H1 (cell line): ENCODE results near the gene ISX. TPM values are rescaled to one million over a fixed set of nuclear protein-coding genes. Genes with fewer than 3 reads are reported as not detected.

Experiments
- BCL11A ChIP-seq, 2 experiments: IDR thresholded peaks; one replicate each; pipeline ENCODE4 v1.6.1; 2011; ENCODE audit warnings: low read depth in 2 of 2, low read length in 2 of 2, mild to moderate bottlenecking in 2 of 2
- KDM1A ChIP-seq: fragments of 200-600, 300-600 bp; sonication (generic); IDR thresholded peaks from 2 replicates; pipeline ENCODE4 v1.7.1; 2016; ENCODE audit warnings: mild to moderate bottlenecking, low read length, borderline replicate concordance
- SIRT6 ChIP-seq: IDR thresholded peaks from one replicate; pipeline ENCODE4 v1.7.1; 2012; ENCODE audit warnings: low read length, inconsistent platforms
- SP2 ChIP-seq: IDR thresholded peaks from 2 replicates; pipeline ENCODE4 v1.6.1; 2012; ENCODE audit warnings: mild to moderate bottlenecking, low read length, inconsistent platforms
- polyA plus RNA-seq, 7 experiments: library from polyadenylated mRNA; depleted of rRNA in 3 of 7; stranded (reverse) in 5 of 7; unstranded in 2 of 7; fragments of >200 nt in 5 of 7; fragments of 200-250 nt in 2 of 7; gene quantifications; 1 replicate in 5 of 7; 2 replicates in 1 of 7; 4 replicates in 1 of 7; pipeline versions ENCODE4 v1.2.1 to v1.2.3, GENCODE V29; 2011 to 2013; ENCODE audit warnings: missing spikeins in 2 of 7, mixed read lengths in 2 of 7
- total RNA-seq: library from RNA; stranded (reverse); fragmentation: NEBNext Ultra II Directional; extraction: Animal tissue kit (Norgen Biotek cat#: 25700); gene quantifications from 2 replicates; pipeline ENCODE4 v1.2.1, GENCODE V29; 2021
- TF ChIP-seq, protein P1 (sequence below): IDR thresholded peaks from 2 replicates; pipeline ENCODE4 v1.6.1; 2012; ENCODE audit warnings: inconsistent platforms

Gene ISX
- total and polyA plus RNA-seq, 2 of the 8 experiments (the other 6 are each of a cell fraction or from before 2014, with no cell fraction given): not detected

DNA sequence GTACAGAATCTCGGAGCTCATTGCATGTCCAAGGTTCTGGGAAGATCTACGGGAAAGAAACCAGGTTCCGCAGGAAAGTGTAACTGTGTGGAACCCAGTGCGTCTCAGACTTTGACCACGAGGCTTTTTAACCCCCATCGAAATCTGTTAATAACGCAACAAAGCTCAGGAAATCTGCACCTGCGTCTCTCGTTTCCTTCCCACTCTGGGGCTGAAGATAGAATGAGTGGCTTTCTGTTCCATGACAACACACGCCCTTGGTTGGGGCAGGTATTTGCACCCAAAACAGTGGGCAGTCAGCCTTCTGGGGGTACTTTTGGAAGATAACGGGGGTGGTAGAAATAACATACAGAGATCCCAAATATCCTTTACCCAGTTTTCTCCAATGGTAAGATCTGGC, 38.5 kb downstream of the ISX start (continued):
- TF ChIP-seq, protein P1, sequence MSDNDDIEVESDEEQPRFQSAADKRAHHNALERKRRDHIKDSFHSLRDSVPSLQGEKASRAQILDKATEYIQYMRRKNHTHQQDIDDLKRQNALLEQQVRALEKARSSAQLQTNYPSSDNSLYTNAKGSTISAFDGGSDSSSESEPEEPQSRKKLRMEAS: no peak
- no peak for TF ChIP-seq SP2
- TF ChIP-seq SIRT6: no peak
- TF ChIP-seq KDM1A: no peak
- TF ChIP-seq BCL11A (IDR thresholded peaks at IDR 0.05; ENCODE audit: low read depth in 2 of 2, low read length in 2 of 2): no peak
